Astrocyte (in vitro differentiated cells and primary cell): ENCODE results near the gene YBX2. TPM values are rescaled to one million over a fixed set of nuclear protein-coding genes. Genes with fewer than 3 reads are reported as not detected.

Source experiments
- DNase-seq: peaks from one replicate; pipeline ENCODE4 v3.0.0-alpha.2; 2010; ENCODE audit warnings: low read depth
- FAIRE-seq: peaks from 2 replicates; lab custom pipeline; 2011; peaks lifted over from hg19 to GRCh38; lab: Jason Lieb, UNC
- H2AFZ ChIP-seq: 2 replicates; pipeline ENCODE4 v1.6.0; 2012; ENCODE audit warnings: low read depth, low read length, inconsistent platforms
- H3K27ac ChIP-seq: 2 replicates; pipeline ENCODE4 v1.5.1; 2011; ENCODE audit warnings: low read depth, low read length, inconsistent platforms
- H3K27me3 ChIP-seq: 2 replicates; pipeline ENCODE4 v1.6.0; 2011; ENCODE audit warnings: low read length, inconsistent platforms; ENCODE audit not compliant: insufficient read depth
- H3K36me3 ChIP-seq: 2 replicates; pipeline ENCODE4 v1.5.1; 2011; ENCODE audit warnings: low read length, inconsistent platforms; ENCODE audit not compliant: insufficient read depth
- H3K4me1 ChIP-seq: 2 replicates; pipeline ENCODE4 v1.5.1; 2011; ENCODE audit warnings: low read length, inconsistent platforms; ENCODE audit not compliant: insufficient read depth
- H3K4me2 ChIP-seq: 2 replicates; pipeline ENCODE4 v1.6.0; 2012; ENCODE audit warnings: low read length, inconsistent platforms
- H3K4me3 ChIP-seq: 2 replicates; pipeline ENCODE4 v1.5.1; 2011; ENCODE audit warnings: low read depth, mild to moderate bottlenecking, low read length, inconsistent platforms; ENCODE audit not compliant: insufficient read depth
- H3K79me2 ChIP-seq: 2 replicates; pipeline ENCODE4 v1.6.0; 2012; ENCODE audit warnings: mild to moderate bottlenecking, low read length, inconsistent platforms; ENCODE audit not compliant: insufficient read depth
- H3K9ac ChIP-seq: 2 replicates; pipeline ENCODE4 v1.6.0; 2012; ENCODE audit warnings: mild to moderate bottlenecking, low read length, inconsistent platforms
- H3K9me3 ChIP-seq: 2 replicates; pipeline ENCODE4 v1.5.1; 2012; ENCODE audit warnings: low read depth, mild to moderate bottlenecking, low read length, inconsistent platforms; ENCODE audit not compliant: insufficient read depth
- H4K20me1 ChIP-seq: 2 replicates; pipeline ENCODE4 v1.6.0; 2012; ENCODE audit warnings: low read length, inconsistent platforms; ENCODE audit not compliant: insufficient read depth
- H3K27ac Mint-ChIP-seq: one replicate; pipeline ENCODE4 v1.8.0; 2021; ENCODE audit warnings: mild to moderate bottlenecking, mixed read lengths; ENCODE audit not compliant: unreplicated experiment
- H3K27me3 Mint-ChIP-seq: one replicate; pipeline ENCODE4 v1.8.0; 2021; ENCODE audit warnings: low read depth, mixed read lengths; ENCODE audit not compliant: unreplicated experiment
- H3K36me3 Mint-ChIP-seq: one replicate; pipeline ENCODE4 v1.8.0; 2021; ENCODE audit warnings: low read depth, mixed read lengths; ENCODE audit not compliant: unreplicated experiment
- H3K4me1 Mint-ChIP-seq: one replicate; pipeline ENCODE4 v1.8.0; 2021; ENCODE audit warnings: low read depth, mixed read lengths; ENCODE audit not compliant: unreplicated experiment
- H3K4me3 Mint-ChIP-seq: one replicate; pipeline ENCODE4 v1.8.0; 2021; ENCODE audit warnings: mild to moderate bottlenecking, moderate library complexity, mixed read lengths; ENCODE audit not compliant: unreplicated experiment
- H3K9me3 Mint-ChIP-seq: one replicate; pipeline ENCODE4 v1.8.0; 2021; ENCODE audit warnings: mild to moderate bottlenecking, mixed read lengths; ENCODE audit not compliant: unreplicated experiment
- CTCF ChIP-seq: IDR thresholded peaks from 2 replicates; pipeline ENCODE4 v1.5.1; 2011; ENCODE audit warnings: low read depth, mild to moderate bottlenecking, inconsistent platforms, low read length, moderate library complexity; ENCODE audit not compliant: insufficient read depth
- EZH2 ChIP-seq: IDR thresholded peaks from 2 replicates; pipeline ENCODE4 v1.6.1; 2012; ENCODE audit warnings: mild to moderate bottlenecking, low read length, inconsistent platforms; ENCODE audit not compliant: insufficient read depth
- total RNA-seq: library from RNA; stranded (reverse); gene quantifications from 2 replicates; pipeline ENCODE4 v1.2.1, GENCODE V29; 2021

YBX2 gene
- total RNA-seq, 1 donor from 2014 or later: 0.86 TPM

GRCh38 chr17:7283471-7284216 lies 10.8 kb downstream of the YBX2 start:
- H3K27me3 ChIP-seq: peaks cover 33% of the 10 kb centered on the region
- Mint-ChIP-seq H3K4me1 (no peaks in the 10 kb centered on the region), H3K27ac (no peak overlapping the region), H3K27me3 (peaks cover 61% of the 10 kb centered on the region), H3K4me3 (no peak overlapping the region), H3K36me3 (peaks cover 2% of the 10 kb centered on the region), H3K9me3 (no peaks in the 10 kb centered on the region)
- no peak for TF ChIP-seq CTCF
- TF ChIP-seq EZH2: no peak
- no peak overlapping the region for H3K4me3 ChIP-seq
- H3K4me2 ChIP-seq: no peak overlapping the region
- no peaks in the 10 kb centered on the region for H3K9me3 ChIP-seq
- FAIRE-seq: no peak
- H3K36me3 ChIP-seq: no peaks in the 10 kb centered on the region
- H3K79me2 ChIP-seq: no peaks in the 10 kb centered on the region
- H4K20me1 ChIP-seq: no peaks in the 10 kb centered on the region
- H3K4me1 ChIP-seq: peaks cover 14% of the 10 kb centered on the region
- no peak overlapping the region for H2AFZ ChIP-seq
- DNase-seq: no peak
- no peak overlapping the region for H3K27ac ChIP-seq
- H3K9ac ChIP-seq: no peak overlapping the region

- Mint-ChIP-seq H3K4me1 (no peaks in the 10 kb centered on the region), H3K27ac (no peak overlapping the region), H3K9me3 (no peaks in the 10 kb centered on the region), H3K27me3 (peaks cover 54% of the 10 kb centered on the region), H3K36me3 (no peaks in the 10 kb centered on the region), H3K4me3 (no peak overlapping the region)
- no peaks in the 10 kb centered on the region for H3K9me3 ChIP-seq
- no peak for DNase-seq
- H3K36me3 ChIP-seq: no peaks in the 10 kb centered on the region
- H3K27me3 ChIP-seq: peaks cover 28% of the 10 kb centered on the region
- TF ChIP-seq EZH2 (no peak), CTCF (no peak)
- no peak overlapping the region for H2AFZ ChIP-seq
- FAIRE-seq: no peak
- no peak overlapping the region for H3K9ac ChIP-seq
- peaks cover 14% of the 10 kb centered on the region for H3K4me1 ChIP-seq
- H3K4me2 ChIP-seq: no peak overlapping the region
- no peaks in the 10 kb centered on the region for H4K20me1 ChIP-seq
- no peak overlapping the region for H3K27ac ChIP-seq
- H3K4me3 ChIP-seq: no peak overlapping the region
- no peaks in the 10 kb centered on the region for H3K79me2 ChIP-seq
Measured at GRCh38 chr17:7282752-7283321, 11.6 kb downstream of the YBX2 start.
